Lung microvascular endothelial cell (primary cell): Measurements from ENCODE around the gene WDR27. TPM values are rescaled to one million over a fixed set of nuclear protein-coding genes. Genes with fewer than 3 reads are reported as not detected.
A peak's percentile ranks its signal among the peaks of the same experiment; 100 is the strongest.

Experiments
- DNase-seq, 2 donors: peaks; one replicate each; pipeline versions ENCODE4 v3.0.0 to v3.0.0-alpha.2; 2010; ENCODE audit warnings: low read depth in 2 of 2
- total RNA-seq: library from RNA; depleted of rRNA; stranded (reverse); fragments of >200 nt; gene quantifications from 2 replicates; pipeline ENCODE4 v1.2.1, GENCODE V29; 2014

Gene WDR27
- total RNA-seq, result 10.9 and 18.7 TPM in 2 replicates

- peak; percentile 98 for DNase-seq
These were observed at the start of gene WDR27, which contains the start of gene C6orf120 for GRCh38 chr6:169701954-169702839. TSS of gene WDR27 (minus strand) at chr6:169702029. CDS start at chr6:169689005, 13,024 bp downstream. TSS of gene C6orf120 (plus strand) at chr6:169702126. CDS start at chr6:169702460, 334 bp downstream.

GRCh38 chr6:169746556-169746955 lies 44.7 kb upstream of the WDR27 start:
- DNase-seq, result no peak

- DNase-seq, result no peak
These were observed 43.6 kb upstream of the WDR27 start for GRCh38 chr6:169745405-169745804.

GRCh38 chr6:169741344-169741743 lies 39.5 kb upstream of the WDR27 start:
- no peak for DNase-seq

GRCh38 chr6:169738976-169739529 lies 37.2 kb upstream of the WDR27 start:
- DNase-seq, result no peak

- no peak for DNase-seq
These were observed 36.6 kb upstream of the WDR27 start for GRCh38 chr6:169738204-169738975.

- no peak for DNase-seq
These were observed 28.1 kb upstream of the WDR27 start for GRCh38 chr6:169729961-169730360.

- DNase-seq, result no peak
These were observed 25.1 kb upstream of the WDR27 start for GRCh38 chr6:169726963-169727362.

- DNase-seq, result no peak
These were observed 24.2 kb upstream of the WDR27 start for GRCh38 chr6:169726049-169726400.

GRCh38 chr6:169725125-169726048 lies 23.6 kb upstream of the WDR27 start:
- peak; percentile 66 to 93 for DNase-seq

- DNase-seq, result peak; percentile 56 to 79
These were observed 22.8 kb upstream of the WDR27 start, which contains the start of gene PHF10 for GRCh38 chr6:169724494-169725124. TSS of gene PHF10 (minus strand) at chr6:169724500. CDS start at chr6:169723931, 569 bp downstream.

GRCh38 chr6:169723991-169724493 lies 22.2 kb upstream of the WDR27 start:
- peak; percentile 32 to 49 for DNase-seq

- peak; percentile 57 to 78 for DNase-seq
These were observed 21.5 kb upstream of the WDR27 start for GRCh38 chr6:169723200-169723909.

GRCh38 chr6:169722362-169723199 lies 20.8 kb upstream of the WDR27 start:
- peak; percentile 65 to 91 for DNase-seq

- DNase-seq, result no peak
These were observed 18.5 kb upstream of the WDR27 start for GRCh38 chr6:169720207-169720855.

GRCh38 chr6:169719117-169719516 lies 17.3 kb upstream of the WDR27 start:
- DNase-seq, result peak in 1 of 2 donors; percentile 17

GRCh38 chr6:169714595-169714994 lies 12.8 kb upstream of the WDR27 start:
- DNase-seq, result no peak

- no peak for DNase-seq
These were observed 12.3 kb upstream of the WDR27 start for GRCh38 chr6:169714178-169714577.
